HepG2 (cell line): ENCODE results near the gene APCDD1L. TPM values are rescaled to one million over a fixed set of nuclear protein-coding genes. Genes with fewer than 3 reads are reported as not detected.

Source experiments
- ATAC-seq: fragments of 200-7000 bp; cut with Tn5 transposase; 3 replicates; pipeline ENCODE4 v1.9.1; 2020; ENCODE audit warnings: mild to moderate bottlenecking, moderate library complexity
- BruUV-seq: library from RNA; stranded (reverse); fragments of 400-500 nt; replicated peaks from 2 replicates; lab custom pipeline; 2021; lab: Mats Ljungman, UMichigan
- CTCF ChIA-PET: fragments of 300-600 bp; formaldehyde crosslinking; extraction: SDS; loops from one replicate; lab custom pipeline; 2021; ENCODE audit warnings: low total read pairs, inconsistent platforms, low intra/inter-chr PET ratio; lab: Yijun Ruan, JAX
- POLR2A ChIA-PET: fragments of 350-600 bp; sonication (Branson Sonifier 250); formaldehyde crosslinking; loops from one replicate; lab custom pipeline; 2020; ENCODE audit warnings: antibody characterized with exemption, inconsistent platforms; lab: Yijun Ruan, JAX
- DNase-seq: peaks from one replicate; pipeline ENCODE4 v3.0.0-alpha.2; 2015; ENCODE audit warnings: low spot score
- FAIRE-seq: peaks from 3 replicates; lab custom pipeline; 2011; peaks lifted over from hg19 to GRCh38; lab: Jason Lieb, UNC
- H2AFZ ChIP-seq: one replicate; pipeline ENCODE4 v1.6.1; 2011; ENCODE audit warnings: low read length, inconsistent platforms
- H3K27ac ChIP-seq: fragments of 300-600 bp; 3 replicates; pipeline ENCODE4 v1.8.0; 2011; ENCODE audit warnings: mixed run types, mild to moderate bottlenecking, mixed read lengths, low read length, inconsistent platforms; ENCODE audit not compliant: insufficient read depth; ENCODE audit errors: extremely low read length
- H3K27me3 ChIP-seq, 2 experiments: fragments of 200-600 bp in 1 of 2; 2 replicates in 1 of 2; 3 replicates in 1 of 2; pipeline versions ENCODE4 v1.6.0 to v1.8.0; 2011; ENCODE audit warnings: low read length in 2 of 2, mild to moderate bottlenecking in 2 of 2, moderate library complexity in 2 of 2, inconsistent platforms in 1 of 2; ENCODE audit not compliant: insufficient read depth in 2 of 2, control insufficient read depth in 1 of 2
- H3K36me3 ChIP-seq, 2 experiments: fragments of 200-600 bp in 1 of 2; replicated peaks in 1 of 2; 2 replicates in 1 of 2; 3 replicates in 1 of 2; pipeline versions ENCODE4 v1.5.1 to v1.8.0; 2011; ENCODE audit warnings: low read length in 2 of 2, inconsistent platforms in 1 of 2; ENCODE audit not compliant: insufficient read depth in 2 of 2, control insufficient read depth in 1 of 2
- H3K4me1 ChIP-seq: 2 replicates; pipeline ENCODE4 v1.5.1; 2012; ENCODE audit warnings: low read length, inconsistent platforms; ENCODE audit not compliant: insufficient read depth
- H3K4me2 ChIP-seq: 2 replicates; pipeline ENCODE4 v1.6.0; 2011; ENCODE audit warnings: low read depth, low read length, inconsistent platforms
- H3K4me3 ChIP-seq, 3 experiments: fragments of 200-600 bp in 1 of 3; sonication (generic), shearing (Covaris generic) in 1 of 3; replicated peaks in 1 of 3; 2 replicates each; pipeline ENCODE4 v1.5.1; 2011 to 2016; ENCODE audit warnings: low read length in 3 of 3, inconsistent platforms in 2 of 3, low read depth in 2 of 3, mild to moderate bottlenecking in 2 of 3, control low read depth in 1 of 3, mixed read lengths in 1 of 3; ENCODE audit not compliant: insufficient read depth in 1 of 3
- H3K79me2 ChIP-seq: one replicate; pipeline ENCODE4 v1.6.1; 2011; ENCODE audit warnings: low read length, inconsistent platforms; ENCODE audit not compliant: insufficient read depth
- H3K9ac ChIP-seq: 2 replicates; pipeline ENCODE4 v1.6.0; 2011; ENCODE audit warnings: mild to moderate bottlenecking, low read depth, low read length, inconsistent platforms; ENCODE audit not compliant: insufficient read depth
- H3K9me3 ChIP-seq: 2 replicates; pipeline ENCODE4 v1.5.1; 2012; ENCODE audit warnings: mild to moderate bottlenecking, low read length
- H4K20me1 ChIP-seq: 2 replicates; pipeline ENCODE4 v1.6.0; 2011; ENCODE audit warnings: inconsistent platforms, mild to moderate bottlenecking, low read length, moderate library complexity; ENCODE audit not compliant: insufficient read depth
- DMTF1 ChIP-seq: sonication (generic); formaldehyde crosslinking; IDR thresholded peaks from 2 replicates; pipeline ENCODE4 v1.4.0; 2020; ENCODE audit warnings: mild to moderate bottlenecking, missing genetic modification reagents
- ERF ChIP-seq: IDR thresholded peaks from 2 replicates; pipeline ENCODE4 v1.6.1; 2018; ENCODE audit warnings: missing biosample characterization, missing genetic modification reagents
- FOXP4 ChIP-seq: sonication (generic); formaldehyde crosslinking; IDR thresholded peaks from 2 replicates; pipeline ENCODE4 v1.4.0; 2020; ENCODE audit warnings: missing genetic modification reagents
- GMEB2 ChIP-seq: IDR thresholded peaks from 2 replicates; pipeline ENCODE4 v1.6.1; 2016; ENCODE audit warnings: missing biosample characterization, missing genetic modification reagents, low read depth
- HMG20B ChIP-seq: conservative IDR thresholded peaks from 2 replicates; pipeline ENCODE4 v1.6.1; 2016; ENCODE audit warnings: missing genetic modification reagents, missing compliant biosample characterization
- KLF6 ChIP-seq: IDR thresholded peaks from 2 replicates; pipeline ENCODE4 v1.8.0; 2016; ENCODE audit warnings: missing biosample characterization, missing genetic modification reagents
- MTF2 ChIP-seq: sonication (generic); formaldehyde crosslinking; IDR thresholded peaks from 2 replicates; pipeline ENCODE4 v1.5.0; 2020; ENCODE audit warnings: missing genetic modification reagents, borderline replicate concordance
- NR2F6 ChIP-seq, 2 experiments: IDR thresholded peaks; 2 replicates each; pipeline ENCODE4 v1.6.1; 2016; ENCODE audit warnings: antibody characterized with exemption in 1 of 2, mild to moderate bottlenecking in 1 of 2
- PHF20 ChIP-seq: sonication (generic); formaldehyde crosslinking; IDR thresholded peaks from 2 replicates; pipeline ENCODE4 v1.5.0; 2020; ENCODE audit warnings: mild to moderate bottlenecking, missing genetic modification reagents
- SIX4 ChIP-seq: sonication (generic); formaldehyde crosslinking; IDR thresholded peaks from 2 replicates; pipeline ENCODE4 v1.4.0; 2020; ENCODE audit warnings: missing genetic modification reagents
- SP5 ChIP-seq: IDR thresholded peaks from 2 replicates; pipeline ENCODE4 v1.6.1; 2016; ENCODE audit warnings: low read depth, borderline replicate concordance
- YEATS4 ChIP-seq: sonication (generic); formaldehyde crosslinking; IDR thresholded peaks from 2 replicates; pipeline ENCODE4 v1.4.0; 2020; ENCODE audit warnings: missing genetic modification reagents, borderline replicate concordance
- ZIK1 ChIP-seq: sonication (generic); formaldehyde crosslinking; IDR thresholded peaks from 2 replicates; pipeline ENCODE4 v1.5.0; 2020; ENCODE audit warnings: mild to moderate bottlenecking, low read depth, missing genetic modification reagents, borderline replicate concordance
- ZNF672 ChIP-seq: sonication (generic); formaldehyde crosslinking; IDR thresholded peaks from 2 replicates; pipeline ENCODE4 v1.8.1; 2022; ENCODE audit warnings: missing genetic modification reagents
- ZNF7 ChIP-seq: IDR thresholded peaks from 2 replicates; pipeline ENCODE4 v1.6.1; 2016; ENCODE audit warnings: missing biosample characterization, missing genetic modification reagents
- ZNF83 ChIP-seq: sonication (generic); formaldehyde crosslinking; IDR thresholded peaks from 2 replicates; pipeline ENCODE4 v1.4.0; 2020; ENCODE audit warnings: missing genetic modification reagents, mild to moderate bottlenecking, borderline replicate concordance
- WGBS: methylation state at CpG from one replicate; pipeline ENCODE4 v1.1.6; 2017; ENCODE audit warnings: low lambda C conversion rate; 5-methylcytosine and 5-hydroxymethylcytosine counted together
- in situ Hi-C: cut with HindIII; loops from 2 replicates; pipeline ENCODE4 v1.10.0; 2017; ENCODE audit warnings: low pct_unique_long_range_greater_than_20kb; ENCODE audit not compliant: extremely low pct_ligation_motif_present
- intact Hi-C: fragments of 100-400 bp; cut with micrococcal nuclease; formaldehyde crosslinking; loops from one replicate; pipeline ENCODE4 v1.10.0; 2022; ENCODE audit not compliant: unreplicated experiment
- polyA plus RNA-seq, 8 experiments: library from polyadenylated mRNA; depleted of rRNA in 3 of 8; stranded (reverse) in 7 of 8; unstranded in 1 of 8; fragments of >200 nt; fragmentation: Illumina TruSeq in 4 of 8; extraction: Trizol in 4 of 8; gene quantifications; 2 replicates each; pipeline versions ENCODE4 v1.2.1 to v1.2.3, GENCODE V29; 2011 to 2016; ENCODE audit warnings: low read depth in 4 of 8, missing spikeins in 1 of 8, mixed read lengths in 1 of 8; ENCODE audit not compliant: insufficient read depth in 1 of 8
- total RNA-seq, 5 experiments: library from RNA; depleted of rRNA; stranded (reverse); fragments of >200 nt; fragmentation: Illumina TruSeq; extraction: Trizol; gene quantifications; 2 replicates each; pipeline ENCODE4 v1.2.3, GENCODE V29; 2016; ENCODE audit warnings: low read depth in 1 of 5
- TF ChIP-seq, protein P1 (sequence below): sonication (generic); formaldehyde crosslinking; IDR thresholded peaks from 2 replicates; pipeline ENCODE4 v1.4.0; 2020; ENCODE audit warnings: missing genetic modification reagents, low read depth, mild to moderate bottlenecking, borderline replicate concordance

Gene APCDD1L
- total and polyA plus RNA-seq, 2 of the 13 experiments (the other 11 are each of a cell fraction or from before 2014, with no cell fraction given) = not detected

- TF ChIP-seq NR2F6 (IDR thresholded peaks at IDR 0.05) = peak; percentile 4; the same call in 1 of the 2 replicates
- TF ChIP-seq NR2F6 (CRISPR knock-in tag; IDR thresholded peaks at IDR 0.05) = 0 out of 2 replicates have a peak, but pooled peaks have one; percentile 21
- TF ChIP-seq ZNF672 = no peak
- TF ChIP-seq MTF2 (CRISPR knock-in tag) = no peak
- TF ChIP-seq YEATS4 (CRISPR knock-in tag) = no peak
- TF ChIP-seq PHF20 (CRISPR knock-in tag) = no peak
- no peak for TF ChIP-seq ERF
- TF ChIP-seq SIX4 (CRISPR knock-in tag) = no peak
- TF ChIP-seq FOXP4 (CRISPR knock-in tag) = no peak
These were observed 78.1 kb downstream of the APCDD1L start (continued) for GRCh38 chr20:58436868-58437645.

DNA sequence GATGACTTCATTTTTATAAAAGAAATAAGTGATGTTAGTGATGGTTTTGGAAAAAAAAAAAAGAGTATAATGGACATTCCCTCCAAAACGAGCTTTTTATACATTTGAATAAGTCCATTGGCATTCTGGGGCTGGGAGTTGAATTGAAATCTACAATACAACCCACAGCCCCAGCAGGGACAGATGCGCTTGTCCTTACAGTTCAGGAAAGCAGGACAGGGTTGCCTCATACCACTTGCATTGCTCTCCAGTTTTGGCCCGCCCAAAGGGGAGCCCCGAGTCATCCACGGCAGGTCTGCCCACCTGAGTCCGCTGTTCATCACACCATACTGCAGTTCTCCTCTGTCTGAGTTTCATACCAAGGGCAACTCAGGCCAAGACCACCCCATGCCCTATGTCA, 80.0 kb downstream of the APCDD1L start:
- TF ChIP-seq ZIK1 (no peak), GMEB2 (CRISPR knock-in tag) (no peak), ZNF7 (CRISPR knock-in tag) (no peak), HMG20B (CRISPR knock-in tag) (no peak), KLF6 (CRISPR knock-in tag) (no peak), ZNF83 (no peak), DMTF1 (CRISPR knock-in tag) (no peak), SP5 (CRISPR knock-in tag) (no peak)
- TF ChIP-seq, protein P1, sequence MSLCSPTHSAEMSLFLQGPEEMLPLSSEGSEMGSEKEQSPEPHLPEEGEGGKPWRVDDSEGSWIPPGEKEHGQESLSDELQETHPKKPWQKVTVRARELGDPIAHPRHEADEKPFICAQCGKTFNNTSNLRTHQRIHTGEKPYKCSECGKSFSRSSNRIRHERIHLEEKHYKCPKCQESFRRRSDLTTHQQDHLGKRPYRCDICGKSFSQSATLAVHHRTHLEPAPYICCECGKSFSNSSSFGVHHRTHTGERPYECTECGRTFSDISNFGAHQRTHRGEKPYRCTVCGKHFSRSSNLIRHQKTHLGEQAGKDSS = no peak
- H3K27me3 ChIP-seq = no peaks in the 10 kb centered on the region
- peaks cover 76% of the 10 kb centered on the region for H3K79me2 ChIP-seq
- H2AFZ ChIP-seq = no peak overlapping the region
- DNase-seq (no peak), FAIRE-seq (no peak), ATAC-seq (no peak)
- peaks cover 44% of the 10 kb centered on the region for H3K4me1 ChIP-seq
- WGBS = 96% methylated on average over 6 of the region's 6 CpGs
- in situ Hi-C loops = no loop called here
- ChIA-PET POLR2A (no interaction called here), CTCF (no interaction called here)
- intact Hi-C loops = loop anchor here (5.0 kb wide), 1 partner anchor 48 kb away; the partner anchor contains the start of gene VAPB
- peaks cover 16 to 49% of the 10 kb centered on the region in 2 experiments for H3K36me3 ChIP-seq
- no TSS peak for BruUV-seq
- H4K20me1 ChIP-seq = peaks cover 9% of the 10 kb centered on the region; the same call in 1 of the 2 replicates
- no peak overlapping the region for H3K4me3 ChIP-seq
- no peak overlapping the region for H3K27ac ChIP-seq
- no peak overlapping the region for H3K9ac ChIP-seq
- no peak overlapping the region for H3K4me2 ChIP-seq
- H3K9me3 ChIP-seq = no peaks in the 10 kb centered on the region
